Activated T-cell treated with anti-CD3 and anti-CD28 coated beads, Interleukin-2, amount 50 U/mL, for 4 hours (primary cell): ENCODE results near the gene SLC22A24. TPM values are rescaled to one million over a fixed set of nuclear protein-coding genes. Genes with fewer than 3 reads are reported as not detected.
"Not testable (repeated sequence)": the region's sequence is repeated elsewhere in the genome, so short reads cannot be mapped to it uniquely, and the experiment has no call there.

ENCODE experiments used
- ATAC-seq, 2 donors: fragments of 200-7000 bp; cut with Tn5 transposase; one replicate each; pipeline ENCODE4 v1.10.0; 2021
- DNase-seq: peaks from one replicate; pipeline ENCODE4 v3.0.0-alpha.2; 2020
- H3K27me3 Mint-ChIP-seq: one replicate; pipeline ENCODE4 v1.8.0; 2021; ENCODE audit warnings: low read depth, mixed read lengths
- H3K36me3 Mint-ChIP-seq: one replicate; pipeline ENCODE4 v1.8.0; 2022; ENCODE audit warnings: mixed read lengths; ENCODE audit not compliant: insufficient read depth
- H3K4me1 Mint-ChIP-seq: one replicate; pipeline ENCODE4 v1.8.0; 2021; ENCODE audit warnings: low read depth, mixed read lengths
- H3K4me3 Mint-ChIP-seq: one replicate; pipeline ENCODE4 v1.8.0; 2021; ENCODE audit warnings: mild to moderate bottlenecking, moderate library complexity, mixed read lengths
- H3K9me3 Mint-ChIP-seq: one replicate; pipeline ENCODE4 v1.8.0; 2021; ENCODE audit warnings: mixed read lengths
- total RNA-seq, 3 donors: library from RNA; stranded (reverse); gene quantifications; one replicate each; pipeline ENCODE4 v1.2.1, GENCODE V29; 2021

SLC22A24 gene, protein sequence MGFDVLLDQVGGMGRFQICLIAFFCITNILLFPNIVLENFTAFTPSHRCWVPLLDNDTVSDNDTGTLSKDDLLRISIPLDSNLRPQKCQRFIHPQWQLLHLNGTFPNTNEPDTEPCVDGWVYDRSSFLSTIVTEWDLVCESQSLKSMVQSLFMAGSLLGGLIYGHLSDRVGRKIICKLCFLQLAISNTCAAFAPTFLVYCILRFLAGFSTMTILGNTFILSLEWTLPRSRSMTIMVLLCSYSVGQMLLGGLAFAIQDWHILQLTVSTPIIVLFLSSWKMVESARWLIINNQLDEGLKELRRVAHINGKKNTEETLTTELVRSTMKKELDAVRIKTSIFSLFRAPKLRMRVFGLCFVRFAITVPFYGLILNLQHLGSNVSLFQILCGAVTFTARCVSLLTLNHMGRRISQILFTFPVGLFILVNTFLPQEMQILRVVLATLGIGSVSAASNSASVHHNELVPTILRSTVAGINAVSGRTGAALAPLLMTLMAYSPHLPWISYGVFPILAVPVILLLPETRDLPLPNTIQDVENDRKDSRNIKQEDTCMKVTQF
- total RNA-seq, result not detected

DNA sequence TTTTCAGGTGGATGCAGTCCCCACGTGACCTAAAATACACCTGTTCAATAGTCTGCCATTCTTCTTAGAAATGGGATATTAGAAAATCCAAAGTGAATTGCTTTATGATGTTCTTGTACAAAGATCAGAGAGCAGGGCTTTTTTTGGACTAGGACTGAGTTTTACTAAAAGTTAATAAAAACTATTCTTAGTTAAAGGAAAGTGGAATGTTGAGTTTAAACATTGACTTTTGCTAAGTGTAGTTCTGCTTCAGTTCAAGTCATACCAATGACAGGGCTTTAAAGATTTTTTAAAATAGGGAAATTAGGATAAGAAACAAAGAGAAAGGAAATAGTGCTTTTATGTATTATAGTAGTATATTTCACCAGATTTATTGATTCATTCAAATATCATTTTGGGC is at the start of gene SLC22A24:
SLC22A24 (minus strand) TSS at position 101 of the 400 bp plus-strand sequence. CDS start 442 bp downstream, outside the sequence.
- Mint-ChIP-seq H3K9me3 (no peaks in the 10 kb centered on the region), H3K4me1 (no peaks in the 10 kb centered on the region), H3K4me3 (no peak within 1 kb of the TSS), H3K36me3 (no peaks in the 10 kb centered on the region), H3K27me3 (peaks cover 14% of the 10 kb centered on the region)
- ATAC-seq (no peak), DNase-seq (no peak)

DNA sequence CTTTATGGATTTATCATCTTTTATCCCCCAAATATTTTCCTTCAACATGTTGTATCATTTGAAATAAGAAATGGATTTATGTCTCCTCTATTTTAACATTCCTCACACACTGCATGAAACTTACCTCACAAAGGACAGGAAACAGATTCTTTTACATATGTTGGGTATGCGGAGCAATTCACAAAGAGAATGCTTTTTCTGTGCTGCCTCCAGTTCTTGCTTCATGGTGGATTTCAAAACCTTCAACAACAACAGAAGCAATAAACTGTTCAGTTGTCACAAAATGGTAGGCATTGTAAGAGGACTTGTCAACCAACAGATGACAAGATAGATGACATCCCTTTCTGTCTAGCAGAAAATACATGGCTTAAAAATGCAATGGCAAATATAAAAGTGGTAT is 36.5 kb upstream of the SLC22A24 start:
- DNase-seq, result no peak
- ATAC-seq, result no peak
- Mint-ChIP-seq H3K36me3 (no peaks in the 10 kb centered on the region), H3K9me3 (peaks cover 15% of the 10 kb centered on the region), H3K4me1 (no peaks in the 10 kb centered on the region), H3K4me3 (no peak overlapping the region), H3K27me3 (peaks cover 22% of the 10 kb centered on the region)

- H3K36me3 Mint-ChIP-seq, result no peaks in the 10 kb centered on the region
These were observed 35.5 kb upstream of the SLC22A24 start for GRCh38 chr11:63179432-63180041.

GRCh38 chr11:63177872-63178271 is 33.9 kb upstream of the SLC22A24 start:
- H3K27me3 Mint-ChIP-seq, result peaks cover 19% of the 10 kb centered on the region
- H3K4me3 Mint-ChIP-seq, result no peak overlapping the region
- ATAC-seq (no peak), DNase-seq (no peak)
- H3K4me1 Mint-ChIP-seq, result no peaks in the 10 kb centered on the region
- H3K36me3 Mint-ChIP-seq, result no peaks in the 10 kb centered on the region
- H3K9me3 Mint-ChIP-seq, result peaks cover 20% of the 10 kb centered on the region

More at GRCh38 chr11:63179432-63180041, 35.5 kb upstream of the SLC22A24 start:
- no peaks in the 10 kb centered on the region for H3K4me1 Mint-ChIP-seq
- H3K9me3 Mint-ChIP-seq, result peaks cover 19% of the 10 kb centered on the region
- DNase-seq (no peak), ATAC-seq (no peak)
- H3K4me3 Mint-ChIP-seq, result no peak overlapping the region
- H3K27me3 Mint-ChIP-seq, result peaks cover 25% of the 10 kb centered on the region

DNA sequence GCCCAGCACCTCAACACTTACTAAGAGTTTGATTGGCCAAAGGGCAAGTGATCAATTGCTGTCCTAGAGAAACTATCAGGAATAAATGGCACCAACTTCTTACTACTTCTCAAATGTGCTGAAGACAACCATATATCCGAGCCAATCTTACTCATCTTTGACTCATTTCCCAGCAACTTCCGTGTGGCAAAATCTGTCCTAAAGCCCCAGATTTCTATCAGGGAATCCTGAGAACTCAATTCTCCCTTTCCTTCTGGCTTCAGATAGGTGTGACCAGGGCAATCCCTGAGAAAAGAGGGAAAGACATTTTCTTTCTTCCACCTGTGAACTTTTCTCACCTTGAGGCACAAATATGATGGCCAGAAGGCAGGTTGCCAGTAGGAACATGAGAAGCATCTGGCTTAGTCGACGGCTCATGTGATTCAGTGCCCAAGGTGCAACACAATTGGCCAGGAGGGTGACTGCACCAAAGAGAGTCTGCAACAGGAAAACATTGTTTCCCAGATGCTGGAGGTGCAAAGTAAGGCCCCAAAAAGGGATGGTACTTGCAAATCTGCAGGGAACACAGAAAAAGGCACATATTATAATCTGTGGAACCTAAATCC is 21.8 kb upstream of the SLC22A24 start:
- ATAC-seq (no peak), DNase-seq (no peak)
- Mint-ChIP-seq H3K27me3 (peaks cover 60% of the 10 kb centered on the region), H3K9me3 (no peaks in the 10 kb centered on the region), H3K36me3 (no peaks in the 10 kb centered on the region), H3K4me1 (no peaks in the 10 kb centered on the region), H3K4me3 (no peak overlapping the region)

- H3K27me3 Mint-ChIP-seq, result peaks cover 28% of the 10 kb centered on the region
- peaks cover 2% of the 10 kb centered on the region for H3K36me3 Mint-ChIP-seq
- H3K9me3 Mint-ChIP-seq, result peaks cover 5% of the 10 kb centered on the region
These were observed 11.8 kb upstream of the SLC22A24 start for GRCh38 chr11:63155794-63156193.

GRCh38 chr11:63146581-63146980 is 2.6 kb upstream of the SLC22A24 start:
- H3K9me3 Mint-ChIP-seq, result no peaks in the 10 kb centered on the region
- DNase-seq, result no peak
- peaks cover 8% of the 10 kb centered on the region for H3K27me3 Mint-ChIP-seq

More at GRCh38 chr11:63155794-63156193, 11.8 kb upstream of the SLC22A24 start:
- ATAC-seq (no peak), DNase-seq (no peak)
- Mint-ChIP-seq H3K4me3 (no peak overlapping the region), H3K4me1 (no peaks in the 10 kb centered on the region)

DNA sequence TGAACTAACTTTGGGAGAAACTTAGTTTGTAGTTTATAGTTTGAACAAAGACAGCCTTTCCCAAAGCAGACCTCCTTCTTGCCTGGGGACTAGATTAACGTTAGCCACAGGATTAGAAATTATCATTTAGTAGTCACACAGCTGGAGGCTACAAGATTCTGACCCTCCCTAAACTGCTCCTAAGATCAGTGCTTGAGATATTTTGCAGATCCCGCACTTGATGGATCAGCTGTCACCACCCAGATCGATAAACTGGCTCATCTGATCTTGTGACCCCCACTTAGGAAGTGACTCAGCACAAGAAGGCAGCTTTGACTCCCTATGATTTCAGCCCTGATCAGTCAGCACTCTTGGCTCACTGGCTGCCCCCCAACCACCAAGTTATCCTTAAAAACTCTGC is 1.6 kb downstream of the SLC22A24 start:
- ATAC-seq (no peak), DNase-seq (no peak)
- Mint-ChIP-seq H3K27me3 (peaks cover 18% of the 10 kb centered on the region), H3K4me3 (no peak overlapping the region), H3K36me3 (no peaks in the 10 kb centered on the region), H3K9me3 (no peaks in the 10 kb centered on the region), H3K4me1 (no peaks in the 10 kb centered on the region)

More at GRCh38 chr11:63146581-63146980, 2.6 kb upstream of the SLC22A24 start:
- no peaks in the 10 kb centered on the region for H3K4me1 Mint-ChIP-seq
- no peaks in the 10 kb centered on the region for H3K36me3 Mint-ChIP-seq
- no peak overlapping the region for H3K4me3 Mint-ChIP-seq
- ATAC-seq, result no peak

GRCh38 chr11:63132985-63133775 is 10.8 kb downstream of the SLC22A24 start:
- no peak overlapping the region for H3K4me3 Mint-ChIP-seq
- H3K36me3 Mint-ChIP-seq, result no peaks in the 10 kb centered on the region
- H3K27me3 Mint-ChIP-seq, result peaks cover 53% of the 10 kb centered on the region
- DNase-seq (no peak), ATAC-seq (no peak)
- peaks cover 7% of the 10 kb centered on the region for H3K9me3 Mint-ChIP-seq
- H3K4me1 Mint-ChIP-seq, result no peaks in the 10 kb centered on the region

GRCh38 chr11:63099555-63099954 is 44.5 kb downstream of the SLC22A24 start:
- H3K36me3 Mint-ChIP-seq, result no peaks in the 10 kb centered on the region
- DNase-seq, result no peak
- no peak for ATAC-seq
- no peak overlapping the region for H3K4me3 Mint-ChIP-seq
- H3K4me1 Mint-ChIP-seq, result no peaks in the 10 kb centered on the region
- peaks cover 29% of the 10 kb centered on the region for H3K9me3 Mint-ChIP-seq
- H3K27me3 Mint-ChIP-seq, result peaks cover 8% of the 10 kb centered on the region

- ATAC-seq (no peak), DNase-seq (no peak)
- Mint-ChIP-seq H3K4me1 (peaks cover 5% of the 10 kb centered on the region), H3K4me3 (no peak overlapping the region), H3K27me3 (peaks cover 22% of the 10 kb centered on the region), H3K36me3 (no peaks in the 10 kb centered on the region), H3K9me3 (no peaks in the 10 kb centered on the region)
These were observed 63.3 kb downstream of the SLC22A24 start for GRCh38 chr11:63080682-63081081.

- H3K36me3 Mint-ChIP-seq, H3K9me3 Mint-ChIP-seq, H3K4me1 Mint-ChIP-seq, H3K4me3 Mint-ChIP-seq, ATAC-seq, DNase-seq: not testable (repeated sequence)
- peaks cover 37% of the 10 kb centered on the region for H3K27me3 Mint-ChIP-seq
These were observed 97.8 kb downstream of the SLC22A24 start for GRCh38 chr11:63046203-63046602.

- H3K4me3 Mint-ChIP-seq, result no peak overlapping the region
- no peaks in the 10 kb centered on the region for H3K36me3 Mint-ChIP-seq
- no peaks in the 10 kb centered on the region for H3K9me3 Mint-ChIP-seq
- H3K4me1 Mint-ChIP-seq, result no peaks in the 10 kb centered on the region
- ATAC-seq (no peak), DNase-seq (no peak)
- H3K27me3 Mint-ChIP-seq, result peaks cover 35% of the 10 kb centered on the region
These were observed 101.4 kb downstream of the SLC22A24 start for GRCh38 chr11:63042596-63042995.

DNA sequence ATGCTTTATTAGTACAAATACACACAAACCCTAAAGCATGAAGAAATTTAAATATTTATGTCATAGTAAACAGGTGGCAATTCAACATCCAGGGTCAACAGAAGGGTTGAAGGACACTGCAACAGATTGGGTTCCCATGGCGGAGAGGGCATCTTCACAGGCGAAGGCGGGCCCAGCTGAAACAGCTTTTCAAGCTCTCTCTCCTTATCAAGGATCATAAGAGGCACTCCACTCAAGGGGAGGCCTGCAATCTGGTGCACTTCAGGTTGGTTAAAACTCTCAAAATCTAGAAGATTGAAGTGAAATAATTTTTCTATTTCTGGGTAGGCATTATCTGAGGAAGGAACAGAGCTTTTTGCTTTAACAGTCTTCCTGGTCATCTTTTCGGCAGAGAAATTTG is 111.6 kb downstream of the SLC22A24 start:
- H3K9me3 Mint-ChIP-seq, result no peaks in the 10 kb centered on the region
- ATAC-seq (no peak), DNase-seq (no peak)
- H3K4me1 Mint-ChIP-seq, result no peaks in the 10 kb centered on the region
- H3K4me3 Mint-ChIP-seq, result no peak overlapping the region
- no peaks in the 10 kb centered on the region for H3K36me3 Mint-ChIP-seq
- peaks cover 33% of the 10 kb centered on the region for H3K27me3 Mint-ChIP-seq
